Kidney epithelial cell (primary cell): ENCODE results near the gene GRK7. TPM values are rescaled to one million over a fixed set of nuclear protein-coding genes. Genes with fewer than 3 reads are reported as not detected.

ENCODE experiments used
- DNase-seq: peaks from one replicate; pipeline ENCODE4 v3.0.0-alpha.2; 2010; ENCODE audit warnings: low read depth
- H3K27me3 ChIP-seq: 2 replicates; pipeline ENCODE4 v1.6.0; 2011; ENCODE audit warnings: low read length; ENCODE audit not compliant: control insufficient read depth, insufficient read depth
- H3K36me3 ChIP-seq: 2 replicates; pipeline ENCODE4 v1.5.1; 2011; ENCODE audit warnings: low read length; ENCODE audit not compliant: control insufficient read depth, insufficient read depth
- H3K4me3 ChIP-seq: 2 replicates; pipeline ENCODE4 v1.5.1; 2011; ENCODE audit warnings: low read depth, mild to moderate bottlenecking, control low read depth, low read length
- CTCF ChIP-seq: IDR thresholded peaks from 2 replicates; pipeline ENCODE4 v1.5.1; 2011; ENCODE audit warnings: mild to moderate bottlenecking, moderate library complexity, low read length, control low read depth, inconsistent platforms; ENCODE audit not compliant: insufficient read depth, poor library complexity, severe bottlenecking
- total RNA-seq: library from RNA; depleted of rRNA; stranded (reverse); fragments of >200 nt; gene quantifications from 2 replicates; pipeline ENCODE4 v1.2.3, GENCODE V29; 2015

The GRK7 gene
- total RNA-seq, 1 donor from 2014 or later: not detected

DNA sequence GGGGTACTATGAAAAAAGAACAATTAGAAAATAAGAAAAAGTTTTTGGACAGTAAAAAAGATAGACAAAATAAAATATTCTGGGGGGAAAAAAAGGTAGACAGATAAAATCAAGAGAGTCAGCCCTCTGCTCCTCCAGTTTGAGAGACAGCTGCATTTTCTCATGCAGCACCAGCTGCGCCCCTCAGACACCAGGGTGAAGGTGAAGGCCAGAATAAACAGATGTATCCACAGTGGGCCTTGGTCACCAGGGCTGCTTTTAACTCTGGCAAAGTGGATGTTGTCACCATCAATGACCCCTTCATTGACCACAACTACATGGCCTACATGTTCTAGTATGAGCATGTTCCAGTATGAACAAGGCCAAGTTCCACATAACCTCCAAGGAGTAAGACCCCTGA lies 39.0 kb upstream of the GRK7 start:
- no peak for TF ChIP-seq CTCF
- H3K36me3 ChIP-seq: no peaks in the 10 kb centered on the region
- DNase-seq: no peak
- no peak overlapping the region for H3K4me3 ChIP-seq
- no peaks in the 10 kb centered on the region for H3K27me3 ChIP-seq

DNA sequence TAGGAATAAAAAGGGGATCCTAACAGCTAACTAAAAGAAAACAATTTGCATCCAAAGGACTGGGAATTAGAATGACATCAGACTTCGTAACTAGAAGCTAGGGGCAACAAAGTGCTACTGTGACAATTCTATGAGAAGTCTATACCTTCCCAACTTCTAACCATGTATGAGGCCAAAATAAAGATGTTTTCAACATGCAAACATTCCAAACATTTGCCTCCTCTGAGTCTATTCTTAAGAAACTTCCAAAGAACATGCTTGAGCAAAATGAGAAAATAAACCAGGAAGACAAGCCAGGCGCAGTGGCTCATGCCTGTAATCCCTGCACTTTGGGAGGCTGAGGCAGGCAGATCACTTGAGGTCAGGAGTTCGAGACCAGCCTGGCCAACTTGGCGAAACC lies 38.2 kb upstream of the GRK7 start:
- Histone ChIP-seq H3K4me3 (no peak overlapping the region), H3K27me3 (no peaks in the 10 kb centered on the region), H3K36me3 (no peaks in the 10 kb centered on the region)
- no peak for TF ChIP-seq CTCF
- DNase-seq: no peak

DNA sequence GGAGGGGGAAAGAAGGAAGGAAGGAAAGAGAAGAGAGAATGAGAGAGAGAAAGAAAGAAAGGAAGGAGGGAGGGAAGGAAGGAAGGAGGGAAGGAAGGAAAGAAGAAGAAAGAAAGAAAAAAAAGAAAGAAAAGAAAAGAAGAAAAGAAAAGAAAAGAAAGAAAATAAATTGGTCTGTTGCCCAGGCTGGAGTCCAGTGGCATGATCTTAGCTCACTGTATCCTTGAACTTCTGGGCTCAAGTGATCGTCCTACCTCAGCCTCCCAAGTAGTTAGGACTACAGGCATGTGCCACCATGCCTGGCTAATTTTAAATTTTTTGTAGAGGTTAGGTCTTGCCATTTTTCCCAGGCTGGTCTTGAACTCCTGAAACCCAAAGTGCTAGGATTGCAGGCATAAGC lies 36.7 kb upstream of the GRK7 start:
- Histone ChIP-seq H3K36me3 (no peaks in the 10 kb centered on the region), H3K4me3 (no peak overlapping the region), H3K27me3 (no peaks in the 10 kb centered on the region)
- no peak for TF ChIP-seq CTCF
- no peak for DNase-seq

DNA sequence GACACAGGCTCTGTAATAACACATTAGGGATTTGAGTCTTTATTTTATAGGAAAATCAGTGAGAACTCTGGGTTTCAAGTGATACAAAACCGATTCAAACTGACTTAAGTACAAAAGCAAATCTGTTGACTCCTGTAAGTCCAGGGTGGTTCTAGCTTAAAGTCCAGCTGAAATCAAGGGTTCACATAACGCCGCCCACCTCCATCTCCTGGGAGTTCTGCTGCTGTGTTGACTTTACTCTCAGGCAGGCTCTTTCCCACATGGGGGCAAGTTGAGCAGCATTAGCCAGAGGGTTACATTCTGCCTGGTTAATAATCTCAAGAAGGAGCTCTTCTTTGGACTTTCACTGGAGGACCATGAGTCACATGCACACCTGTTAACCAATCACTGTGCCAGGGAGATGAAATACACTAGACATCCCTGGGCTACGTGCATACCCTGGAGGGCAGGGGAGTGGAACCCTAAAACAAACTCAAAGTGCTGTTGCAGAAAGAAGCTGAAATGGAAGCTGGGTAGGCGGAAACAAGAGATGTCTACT lies 34.8 kb upstream of the GRK7 start:
- DNase-seq: no peak
- Histone ChIP-seq H3K27me3 (no peaks in the 10 kb centered on the region), H3K4me3 (no peak overlapping the region), H3K36me3 (no peaks in the 10 kb centered on the region)
- no peak for TF ChIP-seq CTCF

GRCh38 chr3:141729240-141729639 lies 34.0 kb upstream of the GRK7 start:
- no peak for TF ChIP-seq CTCF
- DNase-seq: no peak
- Histone ChIP-seq H3K36me3 (no peaks in the 10 kb centered on the region), H3K27me3 (no peaks in the 10 kb centered on the region), H3K4me3 (no peak overlapping the region)

DNA sequence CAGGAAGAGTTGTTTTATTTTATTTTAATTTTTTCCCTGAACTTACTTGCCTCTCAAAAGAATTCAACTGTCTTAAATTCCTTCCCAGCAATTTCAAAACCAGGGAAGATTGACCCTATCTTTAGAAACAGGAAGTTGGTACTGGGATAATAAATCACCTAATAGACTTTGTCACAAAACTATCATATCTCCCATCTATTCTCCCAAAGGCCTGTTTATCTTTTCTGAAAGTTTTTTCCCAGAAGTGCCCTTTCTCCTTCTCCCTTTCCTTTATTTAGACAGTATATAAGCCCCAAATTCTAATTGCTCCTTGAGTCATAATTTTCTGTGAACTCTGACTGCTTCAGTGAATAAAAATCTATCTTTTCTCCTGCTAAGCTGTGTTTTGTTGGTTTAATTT lies 28.0 kb upstream of the GRK7 start:
- no peak for DNase-seq
- Histone ChIP-seq H3K36me3 (no peaks in the 10 kb centered on the region), H3K4me3 (no peak overlapping the region), H3K27me3 (no peaks in the 10 kb centered on the region)
- no peak for TF ChIP-seq CTCF
